ENCODE results near the gene MED13L. TPM values are rescaled to one million over a fixed set of nuclear protein-coding genes. Genes with fewer than 3 reads are reported as not detected.

MED13L gene
- total RNA-seq, 1 experiment from 2014 or later = 80.5 TPM

GRCh38 chr12:115932066-115932465 is 345.4 kb downstream of the MED13L start:
- ATAC-seq = no peak
- Mint-ChIP-seq H3K4me3 (no peak overlapping the region), H3K36me3 (no peaks in the 10 kb centered on the region), H3K9me3 (peaks cover 9% of the 10 kb centered on the region; the same call in 1 of the 2 replicates), H3K27ac (no peak overlapping the region), H3K27me3 (ENCODE audit: low read depth) (no peaks in the 10 kb centered on the region), H3K4me1 (no peaks in the 10 kb centered on the region)
- POLR2A ChIA-PET = no interaction called here
- no peak for DNase-seq (ENCODE audit: low spot score)
- CTCF ChIA-PET = interaction anchor here (1.6 kb wide), 1 partner anchor 9 kb away, joined by 6 read pairs; no protein-coding TSS in a partner anchor
- no peak for TF ChIP-seq ZNF671 (CRISPR knock-in tag; IDR thresholded peaks at IDR 0.05)
- 0 out of 2 replicates have a peak, but pooled peaks have one; percentile 29 for TF ChIP-seq NFYB (CRISPR knock-in tag; conservative IDR thresholded peaks at IDR 0.05; ENCODE audit: low read depth)
- TF ChIP-seq ZMAT4 (CRISPR knock-in tag; IDR thresholded peaks at IDR 0.05) = no peak
- no peak for TF ChIP-seq ZBTB43 (CRISPR knock-in tag; IDR thresholded peaks at IDR 0.05)
- 0 out of 2 replicates have a peak, but pooled peaks have one; percentile 24 for TF ChIP-seq USF2 (CRISPR knock-in tag; IDR thresholded peaks at IDR 0.05)

GRCh38 chr12:115930336-115930735 is 347.2 kb downstream of the MED13L start:
- no peaks in the 10 kb centered on the region for H3K4me1 Mint-ChIP-seq
- H3K36me3 Mint-ChIP-seq = no peaks in the 10 kb centered on the region
- TF ChIP-seq NFYB (CRISPR knock-in tag; conservative IDR thresholded peaks at IDR 0.05; ENCODE audit: low read depth) (no peak), ZBTB21 (CRISPR knock-in tag; IDR thresholded peaks at IDR 0.05; ENCODE audit: borderline replicate concordance) (no peak), TCF7 (CRISPR knock-in tag; IDR thresholded peaks at IDR 0.05; ENCODE audit: low read depth) (no peak), E2F1 (CRISPR knock-in tag; IDR thresholded peaks at IDR 0.05) (no peak), ATF2 (CRISPR knock-in tag; IDR thresholded peaks at IDR 0.05; ENCODE audit: borderline replicate concordance, low read depth) (no peak), ATF1 (CRISPR knock-in tag; IDR thresholded peaks at IDR 0.05) (no peak)
- DNase-seq (ENCODE audit: low spot score) (no peak), ATAC-seq (no peak)
- CTCF ChIA-PET = interaction anchor here (0.7 to 1.6 kb wide), 2 partner anchors 7 to 17 kb away, joined by 3 to 6 read pairs; no protein-coding TSS in a partner anchor
- H3K9me3 Mint-ChIP-seq = peaks cover 6% of the 10 kb centered on the region; the same call in 1 of the 2 replicates
- POLR2A ChIA-PET = no interaction called here
- no peaks in the 10 kb centered on the region; the same call in 1 of the 2 replicates for H3K27me3 Mint-ChIP-seq (ENCODE audit: low read depth)
- no peak overlapping the region for H3K4me3 Mint-ChIP-seq
- H3K27ac Mint-ChIP-seq = no peak overlapping the region

- no peak for DNase-seq (ENCODE audit: low spot score)
- no peak for ATAC-seq
- Mint-ChIP-seq H3K4me3 (no peak overlapping the region), H3K36me3 (peaks cover 10% of the 10 kb centered on the region), H3K4me1 (no peaks in the 10 kb centered on the region), H3K9me3 (peaks cover 25% of the 10 kb centered on the region), H3K27me3 (ENCODE audit: low read depth) (no peaks in the 10 kb centered on the region; the same call in 1 of the 2 replicates), H3K27ac (no peak overlapping the region)
- no peak for TF ChIP-seq ZNF423 (CRISPR knock-in tag; IDR thresholded peaks at IDR 0.05)
- ChIA-PET POLR2A (no interaction called here), CTCF (interaction anchor here (1.6 kb wide), 1 partner anchor 21 kb away, joined by 6 read pairs; no protein-coding TSS in a partner anchor)
Observed at GRCh38 chr12:115926037-115926670, 351.3 kb downstream of the MED13L start.

- ATAC-seq = no peak
- H3K27ac Mint-ChIP-seq = no peak overlapping the region
- CTCF ChIA-PET = interaction anchor here (1.5 kb wide), 1 partner anchor 675 kb away, joined by 3 read pairs; no protein-coding TSS in a partner anchor
- TF ChIP-seq EMX1 (CRISPR knock-in tag; IDR thresholded peaks at IDR 0.05) (no peak), ESRRA (CRISPR knock-in tag; IDR thresholded peaks at IDR 0.05; ENCODE audit: borderline replicate concordance) (no peak), MYBL2 (CRISPR knock-in tag; IDR thresholded peaks at IDR 0.05) (no peak), ATF1 (CRISPR knock-in tag; IDR thresholded peaks at IDR 0.05) (no peak), PRDM15 (CRISPR knock-in tag; IDR thresholded peaks at IDR 0.05) (no peak), SMAD4 (CRISPR knock-in tag; IDR thresholded peaks at IDR 0.05) (no peak)
Observed at GRCh38 chr12:115923851-115924250, 353.6 kb downstream of the MED13L start.

More at GRCh38 chr12:115923851-115924250, 353.6 kb downstream of the MED13L start:
- peaks cover 36% of the 10 kb centered on the region for H3K9me3 Mint-ChIP-seq
- peaks cover 10% of the 10 kb centered on the region for H3K36me3 Mint-ChIP-seq
- H3K4me1 Mint-ChIP-seq = no peaks in the 10 kb centered on the region
- no peak overlapping the region for H3K4me3 Mint-ChIP-seq
- H3K27me3 Mint-ChIP-seq (ENCODE audit: low read depth) = peaks cover 9% of the 10 kb centered on the region
- POLR2A ChIA-PET = no interaction called here
- no peak for DNase-seq (ENCODE audit: low spot score)

Measured in WTC11 (cell line).